Measurements from ENCODE around the gene ABCA7.

DNA sequence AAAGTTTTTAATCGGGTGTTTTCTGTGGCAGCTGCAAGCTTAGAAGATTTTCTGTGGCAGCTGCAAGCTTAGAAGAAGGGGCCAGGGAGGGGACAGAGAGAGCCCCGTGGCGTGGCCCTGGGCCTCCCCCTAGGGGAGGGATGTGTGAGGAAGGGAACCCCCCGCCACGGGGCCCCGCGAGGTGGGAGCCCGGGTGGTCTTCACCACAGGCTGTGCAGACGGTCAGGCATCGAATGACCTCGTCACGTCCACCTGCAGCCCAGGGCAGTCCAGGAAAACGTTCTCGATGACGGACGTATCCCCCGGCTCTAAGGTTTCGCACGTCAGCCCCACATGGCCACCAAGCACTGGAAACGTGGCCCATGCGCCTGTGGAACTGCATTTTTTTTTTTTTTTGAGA is 46.7 kb downstream of the ABCA7 start:
- TF ChIP-seq EZH2phosphoT487 (IDR thresholded peaks at IDR 0.05; ENCODE audit: insufficient read depth, low read depth) (no peak), EZH2 (IDR thresholded peaks at IDR 0.05; ENCODE audit: insufficient read depth, poor library complexity, severe bottlenecking) (no peak)
